GM12875 (cell line): Measurements from ENCODE around the gene GNAO1.

Source experiments
- H3K4me3 ChIP-seq: one replicate; pipeline ENCODE4 v1.5.1; 2011; ENCODE audit warnings: low read depth, low read length, control low read depth
- CTCF ChIP-seq: IDR thresholded peaks from 2 replicates; pipeline ENCODE4 v1.5.1; 2011; ENCODE audit warnings: low read depth, mild to moderate bottlenecking, control low read depth, inconsistent platforms, low read length, moderate library complexity, borderline replicate concordance; ENCODE audit not compliant: insufficient read depth

The GNAO1 gene

GRCh38 chr16:56320811-56321558, 129.7 kb downstream of the GNAO1 start:
- no peak for TF ChIP-seq CTCF
- no peak overlapping the region for H3K4me3 ChIP-seq

GRCh38 chr16:56321571-56321970, 130.3 kb downstream of the GNAO1 start:
- H3K4me3 ChIP-seq = no peak overlapping the region
- no peak for TF ChIP-seq CTCF

GRCh38 chr16:56324406-56324805, 133.1 kb downstream of the GNAO1 start:
- TF ChIP-seq CTCF = no peak
- H3K4me3 ChIP-seq = no peak overlapping the region

- TF ChIP-seq CTCF = no peak
- H3K4me3 ChIP-seq = no peak overlapping the region
These were observed 134.7 kb downstream of the GNAO1 start for GRCh38 chr16:56325956-56326355.

GRCh38 chr16:56327071-56327928, 136.0 kb downstream of the GNAO1 start:
- TF ChIP-seq CTCF = no peak
- no peak overlapping the region for H3K4me3 ChIP-seq

GRCh38 chr16:56327929-56328258, 136.6 kb downstream of the GNAO1 start:
- no peak overlapping the region for H3K4me3 ChIP-seq
- no peak for TF ChIP-seq CTCF
